NCI-H510A (cell line): ENCODE results near the gene C1QL3.

Source experiments
- DNase-seq: peaks from one replicate; lab custom pipeline; 2025; lab: John Stamatoyannopoulos, UW

Gene C1QL3

DNA sequence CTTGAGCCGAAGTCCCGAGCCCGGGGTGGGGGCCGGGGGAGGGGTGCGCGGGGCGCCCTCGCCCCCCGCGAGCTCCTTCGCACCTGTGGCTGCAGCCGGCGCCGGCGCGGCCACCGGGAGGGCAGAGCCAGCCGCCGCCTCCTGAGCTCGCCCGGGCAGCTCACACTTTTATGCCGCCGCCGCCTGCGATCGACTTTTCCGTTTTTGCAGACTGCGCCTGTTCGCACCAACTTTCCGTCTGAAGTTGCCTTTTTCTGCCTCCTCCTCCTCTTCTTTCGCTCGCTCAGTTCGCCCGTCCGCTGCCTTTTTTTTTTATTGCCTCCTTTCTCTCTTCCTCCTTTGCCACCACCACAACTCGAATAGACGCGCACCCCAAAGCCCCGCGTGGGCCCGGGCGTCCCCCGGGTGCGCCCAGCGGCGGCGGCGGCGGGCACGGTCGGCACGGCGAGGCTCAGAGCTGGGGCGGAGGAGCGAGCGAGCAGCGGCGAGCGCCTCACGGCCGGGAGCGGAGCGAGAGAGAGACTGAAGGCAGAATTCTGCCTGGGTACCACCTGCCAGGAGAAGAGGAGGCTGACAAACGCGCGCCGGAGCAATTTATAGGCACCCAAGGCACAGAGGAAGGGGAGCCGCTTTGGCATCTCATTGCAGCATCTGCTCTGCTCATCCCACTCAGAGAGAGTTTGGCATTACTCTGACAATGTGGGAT lies at the start of gene C1QL3:
TSS of gene C1QL3 (minus strand) at position 569 of the 706 bp plus-strand sequence. CDS start 814 bp downstream, outside the sequence.
- peak; percentile 2 for DNase-seq

DNA sequence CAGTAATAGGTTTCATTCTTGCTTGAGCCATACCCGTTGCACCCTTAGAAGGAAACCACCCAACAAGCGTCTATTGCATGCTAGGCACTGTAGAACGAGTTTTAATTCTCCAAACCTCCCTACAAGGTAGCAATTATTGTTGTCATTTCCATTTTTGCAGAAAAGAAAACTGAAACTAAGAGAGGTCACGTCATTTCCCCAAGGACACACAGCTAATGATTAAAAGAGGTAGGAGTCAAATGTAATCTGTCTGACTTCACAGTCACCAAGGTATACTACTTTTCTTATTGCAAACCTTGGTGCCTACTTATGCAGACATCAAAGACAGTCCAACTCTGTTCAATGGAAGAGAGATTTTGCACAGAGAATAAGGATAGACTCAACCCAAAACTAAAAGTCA lies 49.1 kb upstream of the C1QL3 start:
- DNase-seq, result no peak

DNA sequence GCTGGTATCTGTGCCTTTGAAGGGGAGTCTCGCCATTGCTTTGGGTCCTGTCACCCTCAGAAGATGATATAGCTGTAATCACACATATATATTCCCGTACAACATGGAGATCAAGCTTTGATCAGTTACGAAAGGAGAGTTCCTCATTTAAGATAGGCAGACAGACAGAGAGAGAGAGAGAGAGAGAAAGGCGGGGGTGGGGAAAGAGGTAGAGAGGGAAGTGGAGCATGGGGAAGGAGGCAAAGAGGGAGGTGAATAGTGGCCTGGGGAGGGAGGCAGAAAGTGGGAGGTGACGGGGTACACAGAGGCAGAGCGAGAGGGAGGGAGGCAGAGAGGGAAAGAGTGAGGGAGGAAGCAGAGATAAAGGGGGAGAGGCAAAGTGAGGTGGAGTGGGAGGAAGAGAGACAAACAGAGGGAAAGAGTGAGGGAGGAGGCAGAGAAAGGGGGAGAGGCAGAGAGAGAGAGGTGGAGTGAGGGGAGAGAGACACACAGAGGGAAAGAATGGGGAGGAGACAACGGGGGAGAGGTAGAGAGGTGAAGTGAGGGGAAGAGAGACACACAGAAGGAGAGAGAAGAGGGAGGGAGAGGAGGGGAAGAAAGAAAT lies 44.6 kb upstream of the C1QL3 start:
- no peak for DNase-seq

DNA sequence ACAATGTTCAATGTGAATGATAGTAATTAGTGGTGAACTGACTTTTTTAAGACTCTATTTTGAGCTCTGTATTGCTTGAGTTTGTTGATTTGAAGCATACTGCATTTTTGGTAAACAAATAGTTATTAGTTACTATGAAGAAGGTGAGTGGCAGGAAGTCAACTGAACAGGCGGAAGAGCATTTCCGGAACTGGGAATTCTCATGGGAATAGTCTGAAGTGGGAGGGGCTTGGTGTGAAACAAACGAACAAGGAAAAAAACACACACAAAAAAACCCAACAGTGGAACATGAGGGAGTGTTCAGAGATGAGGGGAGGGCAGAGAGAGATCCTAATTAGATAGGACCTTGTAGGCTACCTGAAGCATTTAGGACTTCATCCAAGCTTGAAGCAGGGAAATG lies 43.9 kb upstream of the C1QL3 start:
- DNase-seq, result no peak

DNA sequence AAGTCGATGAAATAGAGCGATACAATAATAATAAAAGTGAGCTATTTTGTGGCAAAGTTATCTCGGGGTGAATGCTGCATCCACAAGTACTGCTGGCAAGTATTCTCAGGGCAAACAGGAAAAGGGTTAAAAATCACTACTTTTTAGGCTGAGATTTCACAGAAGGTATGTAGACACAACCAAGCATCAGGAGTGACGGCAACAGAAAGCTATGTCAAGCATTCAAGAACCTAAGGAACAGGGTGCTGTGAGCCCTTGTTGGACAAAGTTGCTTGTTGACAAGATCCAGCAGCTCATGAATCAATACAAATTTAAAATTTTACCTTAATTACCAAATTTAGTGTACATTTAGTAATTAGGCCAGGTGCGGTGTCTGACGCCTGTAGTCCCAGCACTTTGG lies 41.2 kb upstream of the C1QL3 start:
- no peak for DNase-seq

DNA sequence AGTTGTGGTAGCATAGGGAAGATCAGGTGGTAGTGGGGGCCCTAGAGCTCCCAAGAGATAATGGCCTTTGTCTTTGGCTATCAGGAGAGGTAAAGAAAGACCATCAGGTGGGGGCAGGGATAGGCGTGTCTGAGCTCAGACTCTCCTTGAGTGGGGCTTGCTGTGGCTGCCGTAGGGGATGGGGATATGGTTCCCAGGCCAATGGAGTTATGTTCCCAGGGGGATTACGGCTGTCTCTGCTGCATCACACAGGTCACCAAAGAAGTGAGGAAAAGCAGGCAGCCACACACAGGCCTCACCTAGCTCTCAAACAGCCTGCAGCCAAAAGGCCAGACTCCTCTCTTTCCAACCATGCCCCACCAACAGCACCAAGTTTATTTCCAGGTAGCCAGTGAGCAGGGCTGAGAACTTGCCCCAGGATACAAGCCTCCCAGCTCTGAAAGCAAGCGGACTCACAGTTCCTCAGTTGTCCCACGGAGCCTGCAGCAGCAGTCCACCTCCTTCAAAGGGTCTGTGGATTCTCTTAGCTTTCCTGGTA lies 37.6 kb upstream of the C1QL3 start:
- no peak for DNase-seq

DNA sequence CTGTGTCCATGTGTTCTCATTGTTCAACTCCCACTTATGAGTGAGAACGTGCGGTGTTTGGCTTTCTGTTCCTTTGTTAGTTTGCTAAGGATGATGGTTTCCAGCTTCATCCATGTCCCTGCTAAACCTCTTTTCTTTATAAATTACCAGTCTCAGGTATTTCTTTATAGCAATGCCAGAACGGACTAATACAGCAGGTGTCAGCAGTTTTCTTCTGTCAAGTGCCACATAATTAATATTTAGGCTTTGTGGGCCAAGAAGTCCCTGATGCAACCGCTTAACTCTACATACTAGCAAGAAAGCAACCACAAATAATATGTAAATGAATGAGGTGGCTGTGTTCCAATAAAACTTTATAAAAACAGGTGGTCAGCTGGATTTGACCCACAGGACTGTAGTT lies 26.3 kb upstream of the C1QL3 start:
- DNase-seq, result no peak

DNA sequence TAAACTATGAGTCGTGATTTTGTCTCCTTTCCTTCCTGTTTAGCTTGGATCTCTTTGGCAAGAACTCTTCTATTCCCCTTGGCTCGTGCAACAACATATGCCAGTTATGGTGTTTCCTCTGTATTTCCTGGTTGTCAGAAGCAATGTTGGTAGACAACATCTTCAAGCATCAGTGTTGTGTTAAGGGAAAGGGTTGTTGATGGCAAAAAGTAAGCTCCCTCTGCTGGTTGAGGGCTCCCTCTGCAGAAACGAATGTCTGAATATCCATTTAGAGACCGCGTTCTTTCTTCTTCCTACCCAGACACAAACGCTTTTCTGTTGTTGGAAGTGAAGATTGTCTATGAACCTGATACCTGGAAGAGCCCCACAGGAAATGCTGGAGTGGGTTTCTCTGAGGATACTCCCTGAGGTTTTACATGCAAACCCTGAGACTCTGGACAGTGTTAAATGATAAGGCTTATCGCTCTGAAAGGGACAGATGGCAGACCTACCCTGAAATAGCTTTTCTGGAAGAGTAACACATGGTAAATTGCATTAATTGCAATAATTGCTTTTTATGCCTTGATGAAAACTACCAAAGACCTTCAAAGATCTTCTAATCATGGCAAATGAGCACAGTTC lies 23.5 kb upstream of the C1QL3 start:
- peak; percentile 3 for DNase-seq

DNA sequence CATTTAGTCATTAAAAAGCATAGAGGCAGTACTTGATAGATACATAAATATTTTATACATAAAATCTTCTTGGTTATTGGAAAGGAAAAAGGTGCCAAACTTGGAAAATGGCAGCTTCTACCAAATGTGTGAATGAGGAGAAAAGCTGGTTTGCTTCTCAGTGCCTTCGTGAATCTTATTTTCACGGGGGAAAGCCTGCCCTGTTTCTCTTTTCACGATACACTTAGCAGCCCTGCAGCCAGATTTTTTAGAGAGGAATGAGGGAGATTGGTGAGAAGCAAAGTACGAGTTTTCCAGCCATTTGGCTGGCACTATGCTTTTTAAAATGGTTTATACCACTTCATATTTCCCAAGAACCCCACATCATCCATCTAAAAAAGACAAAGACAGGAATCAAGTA lies 22.9 kb upstream of the C1QL3 start:
- DNase-seq, result no peak

DNA sequence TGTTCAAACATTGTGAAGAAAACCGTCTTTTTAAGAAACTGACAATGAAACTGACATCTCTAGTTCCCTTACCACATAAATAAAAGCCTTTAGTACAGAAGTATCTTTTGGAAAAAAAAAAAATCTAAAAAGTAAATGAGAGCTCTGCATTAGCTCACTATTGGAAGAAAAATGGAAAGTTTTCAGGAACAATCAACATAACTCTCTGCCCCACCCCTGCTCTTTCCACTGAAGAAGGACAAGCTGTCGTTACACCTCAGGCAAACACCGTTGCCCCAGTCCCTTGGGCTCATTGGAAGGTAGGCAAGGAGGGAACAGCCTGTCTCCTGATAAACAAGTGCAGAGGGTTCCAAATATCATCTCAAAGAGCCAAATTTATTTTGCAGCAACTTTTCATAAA lies 22.4 kb upstream of the C1QL3 start:
- no peak for DNase-seq

DNA sequence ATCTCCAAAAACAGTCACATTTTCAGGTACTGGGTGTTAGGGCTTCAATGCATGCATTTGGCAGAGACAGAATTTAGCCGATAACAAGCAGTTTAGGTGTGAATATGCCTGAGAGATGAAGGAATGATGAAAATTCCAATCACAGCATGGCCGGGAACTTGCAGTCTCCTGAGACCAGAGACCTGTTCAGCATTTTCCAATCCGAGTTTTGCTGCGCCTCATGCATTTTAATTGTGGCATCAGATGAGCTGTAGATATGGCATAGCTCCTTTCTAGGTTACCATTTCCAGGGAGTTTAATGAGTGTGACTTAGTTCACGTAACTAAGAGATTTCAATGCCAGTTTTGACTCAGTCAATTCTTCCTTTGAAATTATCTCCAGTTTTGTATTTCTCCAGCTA lies 14.5 kb upstream of the C1QL3 start:
- DNase-seq, result no peak

DNA sequence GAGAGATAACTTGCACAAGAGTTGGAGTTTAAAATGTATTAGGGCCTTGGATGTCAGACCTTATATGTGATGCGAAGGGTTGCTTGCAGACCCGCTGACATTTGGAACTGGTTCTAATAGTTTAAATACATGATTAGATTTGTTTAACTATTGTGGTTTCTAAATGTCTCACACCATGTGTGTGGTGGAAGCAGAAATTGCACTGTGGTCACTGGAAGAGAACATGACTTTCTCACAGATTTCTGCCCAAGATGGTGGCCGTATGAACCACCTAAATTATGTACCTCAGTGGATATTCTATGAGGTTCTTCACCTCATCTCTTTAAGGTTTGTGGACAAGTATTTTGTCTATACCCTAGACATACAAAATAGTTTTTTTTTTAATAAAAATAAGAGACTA lies 8.2 kb upstream of the C1QL3 start:
- DNase-seq, result no peak

DNA sequence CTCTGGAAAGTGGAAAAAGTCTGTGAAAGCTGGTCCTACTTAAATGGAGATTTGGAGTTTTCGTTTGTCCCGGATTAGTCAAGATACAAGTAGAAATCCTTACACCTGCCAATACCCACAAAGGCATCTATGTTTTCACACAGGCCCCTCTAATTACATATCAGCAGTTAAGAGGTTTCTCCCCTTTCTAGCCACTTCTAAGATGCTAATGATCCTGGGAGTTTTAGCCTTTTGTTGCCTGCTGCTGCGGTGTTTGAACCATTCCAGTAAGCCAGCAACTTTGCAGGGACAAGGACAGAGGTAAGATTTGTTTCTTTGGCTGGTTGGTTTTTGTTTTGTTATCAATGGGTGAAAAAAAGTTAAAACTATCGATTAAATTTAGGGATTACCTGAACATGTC lies 5.8 kb upstream of the C1QL3 start:
- DNase-seq, result no peak

DNA sequence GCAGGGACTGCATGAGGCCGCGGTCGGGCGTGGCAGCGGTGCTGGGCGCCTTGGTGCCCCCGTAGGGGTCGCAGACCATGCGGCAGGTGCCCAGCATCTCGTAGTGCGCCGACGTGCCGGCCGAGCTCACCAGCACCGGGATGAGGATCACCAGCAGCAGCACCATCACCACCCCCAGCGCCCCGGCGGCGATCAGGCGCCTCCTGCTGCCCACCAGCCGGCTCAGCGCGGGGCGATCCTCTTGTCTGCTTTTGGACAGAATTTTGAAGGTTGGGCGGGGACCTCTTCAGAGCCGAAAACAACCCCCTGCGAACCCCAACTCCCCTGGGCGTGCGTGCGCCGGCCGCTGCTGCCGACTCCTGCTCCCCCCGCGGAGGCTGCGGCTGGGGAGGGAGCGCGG lies 779 bp downstream of the C1QL3 start:
- DNase-seq, result no peak

DNA sequence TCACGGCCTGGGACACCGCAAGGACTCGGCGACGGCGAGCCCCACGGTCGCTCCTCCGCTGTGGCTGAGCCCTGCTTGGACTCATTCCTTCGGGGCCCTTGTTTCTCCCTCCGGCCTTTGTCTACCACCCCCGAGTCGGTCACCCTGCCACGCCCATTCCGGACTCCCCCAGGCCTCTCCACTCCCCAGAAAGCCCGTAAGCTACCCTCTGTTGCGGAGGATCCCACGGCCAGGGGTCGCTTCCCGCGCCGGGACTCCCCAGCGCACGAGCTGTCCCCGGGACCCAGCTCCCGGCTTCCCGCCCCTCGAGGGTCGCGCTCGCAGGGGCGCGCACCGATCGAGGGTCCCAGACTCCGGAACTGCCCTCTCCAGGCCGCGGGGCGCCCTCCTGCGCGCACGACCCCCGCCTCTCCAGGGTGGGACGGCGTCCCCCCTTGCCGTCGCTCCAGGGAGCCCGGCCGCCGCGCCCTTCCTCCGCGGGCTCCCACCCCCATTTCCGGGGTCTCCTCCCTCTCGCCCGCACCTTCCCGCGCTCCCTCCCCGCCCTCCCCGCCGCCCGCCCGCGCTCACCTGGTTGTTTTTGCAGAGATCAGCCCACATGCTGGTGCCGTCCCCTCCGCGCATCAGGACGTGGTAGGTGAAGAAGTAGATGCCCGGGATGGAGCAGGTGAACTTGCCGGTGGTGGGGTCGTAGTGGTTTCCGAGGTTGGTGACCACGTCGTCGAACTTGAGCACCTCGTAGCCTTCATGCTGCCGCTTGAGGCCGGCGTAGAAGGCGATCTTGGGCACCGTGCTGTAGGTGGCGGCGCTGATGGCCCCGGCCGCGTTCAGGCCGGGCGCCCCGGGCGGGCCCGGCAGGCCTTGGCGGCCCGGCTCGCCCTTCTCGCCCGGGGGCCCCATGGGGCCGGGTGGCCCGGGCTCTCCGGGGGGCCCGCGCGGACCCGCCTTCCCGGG lies 1.5 kb downstream of the C1QL3 start:
- peak; percentile 2 for DNase-seq

DNA sequence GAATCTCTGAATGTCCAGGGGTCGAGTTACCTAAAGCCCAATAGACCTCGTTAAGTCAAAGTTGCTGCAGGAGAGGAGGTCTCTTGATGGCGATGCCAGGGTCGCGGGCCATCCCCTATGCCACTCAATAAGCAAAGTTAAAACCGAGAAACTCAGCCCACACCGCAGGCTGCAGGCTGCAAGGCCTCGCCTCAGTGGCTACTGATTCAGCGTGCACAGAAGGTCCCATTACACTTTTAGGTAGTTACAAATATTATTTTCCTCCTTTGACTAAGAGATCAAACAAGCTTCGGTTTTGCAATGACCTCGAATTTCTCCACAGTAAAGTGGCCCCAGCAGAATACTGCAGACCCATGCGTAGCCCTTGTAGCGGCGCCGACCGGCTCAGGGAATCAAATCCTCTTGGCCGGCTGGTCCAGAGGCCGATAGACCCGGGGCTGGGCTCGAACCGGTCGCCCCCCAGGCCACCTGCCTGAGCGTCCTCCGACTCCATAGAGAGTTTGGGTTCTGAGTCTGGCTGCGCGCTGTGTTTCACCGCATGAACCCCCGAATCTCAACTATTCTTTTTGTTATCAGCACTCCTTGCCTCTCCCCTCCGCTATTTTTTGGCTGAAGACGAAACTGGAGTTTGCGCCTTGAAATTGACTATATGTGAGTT lies 2.3 kb downstream of the C1QL3 start:
- DNase-seq, result no peak

DNA sequence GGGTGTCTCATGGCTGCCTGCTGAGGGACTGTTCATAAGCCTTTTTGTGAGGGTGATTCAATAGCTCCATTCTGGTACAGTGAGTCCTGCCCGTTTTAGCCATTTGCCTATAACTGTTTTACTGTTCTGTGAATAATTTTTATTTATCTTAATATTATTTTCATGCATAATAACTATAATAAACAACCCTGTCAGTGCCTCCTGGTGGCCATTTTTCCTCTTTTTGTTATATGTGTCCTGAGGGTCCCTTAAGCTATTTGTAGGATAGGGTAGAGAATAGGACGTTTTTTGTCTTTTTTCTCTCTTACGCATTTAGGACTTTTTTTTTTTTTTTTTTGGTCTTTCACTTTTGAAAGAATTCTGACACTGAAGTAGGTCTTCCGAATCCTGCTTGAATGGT lies 2.9 kb downstream of the C1QL3 start:
- no peak for DNase-seq

DNA sequence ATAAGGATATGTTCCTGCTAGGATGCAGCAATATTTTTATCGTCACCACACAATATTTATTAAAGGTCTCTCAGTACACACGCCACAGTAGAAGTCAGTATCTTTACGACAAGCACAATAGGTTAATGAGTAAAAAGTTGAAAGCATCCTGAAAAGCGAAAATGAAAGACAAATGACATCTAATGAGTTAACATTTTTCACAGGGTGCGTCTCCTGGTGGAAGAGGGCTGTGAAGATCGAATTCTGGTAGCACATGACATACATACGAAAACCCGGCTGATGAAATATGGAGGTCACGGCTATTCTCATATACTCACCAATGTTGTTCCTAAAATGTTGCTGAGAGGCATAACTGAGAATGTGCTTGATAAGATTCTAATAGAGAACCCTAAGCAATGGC lies 10.8 kb downstream of the C1QL3 start:
- DNase-seq, result no peak

DNA sequence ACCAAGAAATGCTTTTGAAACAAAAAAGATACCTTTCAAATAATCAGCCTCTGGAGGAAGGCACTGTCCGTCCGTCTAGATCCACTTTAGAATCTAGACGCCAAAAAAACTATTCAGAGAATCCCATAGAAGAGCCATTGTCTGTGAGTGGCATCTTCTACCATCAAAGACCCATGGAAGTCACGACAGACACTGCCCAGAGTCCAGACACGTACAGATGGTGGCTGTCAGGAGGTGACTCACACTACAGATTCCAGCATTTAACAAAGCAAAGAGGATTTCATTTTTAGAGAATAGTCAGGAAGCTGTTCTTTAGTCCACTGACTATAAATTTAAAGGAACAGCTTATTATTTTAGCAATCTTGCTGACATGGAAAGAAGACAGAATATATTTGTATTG lies 11.7 kb downstream of the C1QL3 start:
- no peak for DNase-seq

DNA sequence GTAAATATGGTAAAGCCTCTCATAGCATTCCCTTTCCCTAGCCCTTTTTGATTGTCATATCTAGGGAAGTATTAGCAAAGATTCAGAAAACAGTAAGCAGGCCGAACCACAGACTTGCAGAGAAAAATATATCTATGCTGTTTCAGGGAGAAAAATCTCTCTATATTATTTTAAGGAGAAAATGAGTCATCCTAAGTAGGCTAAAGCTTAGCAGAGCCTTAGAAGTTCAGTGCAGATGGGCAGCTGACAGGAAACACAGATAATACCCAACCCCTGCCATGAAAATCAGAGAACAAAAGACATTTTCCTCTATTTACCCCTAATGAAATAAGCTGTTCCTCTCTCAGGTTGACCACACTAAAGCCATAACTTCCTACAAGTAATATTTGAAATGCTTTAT lies 16.5 kb downstream of the C1QL3 start:
- no peak for DNase-seq

DNA sequence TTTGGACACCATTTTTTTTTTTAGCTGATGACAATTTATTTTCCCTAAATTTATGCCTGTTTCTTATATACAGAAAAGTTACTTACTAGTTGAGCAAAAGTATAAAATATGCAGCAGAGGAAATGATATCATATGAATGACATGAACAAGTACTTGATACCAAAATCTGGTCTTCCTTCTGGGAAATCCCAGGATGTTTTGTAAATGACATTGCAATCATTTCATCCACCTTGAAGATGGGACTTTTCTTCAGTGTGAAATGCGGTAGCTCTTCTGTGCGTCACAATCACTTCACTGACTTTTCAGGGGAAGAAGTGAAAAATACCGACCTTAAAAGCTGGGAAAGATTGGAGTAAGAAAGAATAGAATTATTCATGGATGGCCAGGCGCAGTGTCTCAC lies 23.8 kb downstream of the C1QL3 start:
- DNase-seq, result no peak
